HG03175 (cell line): ENCODE results near the gene EML6.
"Not testable (repeated sequence)": the region's sequence is repeated elsewhere in the genome, so short reads cannot be mapped to it uniquely, and the experiment has no call there.

Source experiments
- ATAC-seq: cut with Tn5 transposase; IDR thresholded peaks from one replicate; pipeline ENCODE4 v1.9.1; 2021; ENCODE audit warnings: mild to moderate bottlenecking, moderate library complexity; ENCODE audit not compliant: unreplicated experiment

Gene EML6

GRCh38 chr2:54979321-54980044 lies 256.0 kb downstream of the EML6 start:
- no peak for ATAC-seq

DNA sequence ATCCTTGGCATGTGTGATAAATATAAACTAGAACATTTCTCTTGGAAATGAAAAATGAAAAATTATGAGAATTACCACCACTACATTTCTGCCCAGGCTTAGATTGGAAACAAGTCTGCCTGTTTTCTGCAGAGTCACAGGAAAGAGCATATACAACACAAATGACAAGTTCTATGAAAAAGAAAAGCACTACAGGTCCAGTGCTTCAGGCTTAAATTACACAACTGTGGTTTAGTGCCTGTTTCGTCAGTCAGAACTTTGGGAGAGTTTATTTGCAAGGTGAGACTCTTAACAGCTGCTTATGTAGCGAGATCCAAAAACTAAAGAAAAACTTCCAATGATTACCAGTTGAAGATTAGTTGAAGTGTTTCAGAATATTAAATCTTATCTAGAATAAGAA lies 257.9 kb downstream of the EML6 start:
- ATAC-seq, result no peak

- ATAC-seq, result no peak
Measured at GRCh38 chr2:54983345-54984220, 260.1 kb downstream of the EML6 start.

- ATAC-seq, result no peak
Measured at GRCh38 chr2:54984476-54984875, 261.0 kb downstream of the EML6 start.

- ATAC-seq, result no peak
Measured at GRCh38 chr2:54986264-54986663, 262.8 kb downstream of the EML6 start.

- no peak for ATAC-seq
Measured at GRCh38 chr2:54988612-54989011, 265.1 kb downstream of the EML6 start.

DNA sequence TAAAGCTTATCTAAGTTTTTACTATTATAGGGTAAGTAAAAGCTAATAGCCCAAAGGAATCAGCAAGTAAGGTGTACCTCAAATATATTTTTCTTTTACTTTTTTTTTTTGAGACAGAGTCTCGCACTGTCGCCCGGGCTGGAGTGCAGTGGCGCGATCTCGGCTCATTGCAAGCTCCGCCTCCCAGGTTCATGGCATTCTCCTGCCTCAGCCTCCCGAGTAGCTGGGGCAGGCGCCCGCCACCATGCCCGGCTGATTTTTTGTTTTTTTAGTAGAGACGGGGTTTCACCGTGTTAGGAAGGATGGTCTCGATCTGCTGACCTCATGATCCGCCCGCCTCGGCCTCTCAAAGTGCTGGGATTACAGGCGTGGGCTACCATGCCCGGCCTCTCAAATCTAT lies 267.2 kb downstream of the EML6 start:
- not testable (repeated sequence) for ATAC-seq

DNA sequence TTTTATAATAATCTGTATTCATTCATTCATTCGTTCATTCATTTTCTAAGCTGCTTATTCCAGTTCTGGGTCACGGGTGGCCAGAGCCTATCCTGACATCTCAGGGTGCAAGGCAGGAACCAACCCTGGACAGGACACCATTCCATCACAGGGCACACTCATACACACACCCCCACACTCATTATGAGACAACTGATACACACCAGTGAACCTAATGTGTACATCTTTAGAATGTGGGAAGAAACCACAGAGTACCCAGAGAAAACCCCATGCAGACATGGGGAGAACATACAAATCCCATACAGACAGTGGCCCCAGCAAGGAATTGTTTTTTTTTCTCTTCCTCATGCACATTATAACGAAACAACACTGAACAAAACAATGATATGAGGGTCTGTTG lies 272.1 kb downstream of the EML6 start:
- ATAC-seq, result no peak

DNA sequence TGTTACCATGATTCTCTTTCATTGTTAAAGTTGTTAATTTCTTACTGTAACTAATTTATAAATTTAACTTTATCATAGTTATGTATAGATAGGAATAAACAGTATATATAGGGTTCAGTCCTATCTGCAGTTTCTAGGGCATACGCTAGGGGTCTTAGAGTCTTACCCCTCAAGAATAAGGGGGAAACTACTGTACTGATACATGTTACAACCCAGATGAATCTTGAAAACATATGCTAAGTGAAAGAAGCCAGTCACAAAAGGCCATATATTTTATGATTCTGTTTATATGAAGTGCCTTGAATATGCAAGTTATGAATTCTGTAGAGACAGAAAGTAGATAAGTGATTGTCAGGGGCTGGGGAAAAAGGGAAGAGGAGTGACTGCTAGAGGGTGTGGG lies 274.4 kb downstream of the EML6 start:
- ATAC-seq, result no peak

GRCh38 chr2:54999182-54999581 lies 275.7 kb downstream of the EML6 start:
- ATAC-seq, result no peak

GRCh38 chr2:55000341-55000740 lies 276.9 kb downstream of the EML6 start:
- ATAC-seq, result no peak

DNA sequence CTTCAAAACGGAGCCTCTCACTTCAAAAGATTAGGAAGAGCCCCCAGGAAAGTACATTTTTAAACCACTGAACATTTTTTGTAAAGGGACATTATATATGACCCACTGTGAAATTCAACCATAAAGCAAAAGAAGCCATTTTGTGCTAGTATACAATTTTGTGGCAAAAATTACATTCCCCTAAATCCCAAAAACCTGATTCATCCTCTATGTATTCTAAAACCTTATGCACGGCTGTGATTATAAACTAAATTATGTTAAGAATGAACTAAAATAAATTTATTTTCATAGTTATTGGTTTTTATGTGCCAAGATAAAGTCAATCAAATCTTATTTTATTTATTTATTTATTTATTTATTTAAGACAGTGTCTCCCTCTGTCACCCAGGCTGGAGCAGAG lies 278.3 kb downstream of the EML6 start:
- ATAC-seq, result no peak

DNA sequence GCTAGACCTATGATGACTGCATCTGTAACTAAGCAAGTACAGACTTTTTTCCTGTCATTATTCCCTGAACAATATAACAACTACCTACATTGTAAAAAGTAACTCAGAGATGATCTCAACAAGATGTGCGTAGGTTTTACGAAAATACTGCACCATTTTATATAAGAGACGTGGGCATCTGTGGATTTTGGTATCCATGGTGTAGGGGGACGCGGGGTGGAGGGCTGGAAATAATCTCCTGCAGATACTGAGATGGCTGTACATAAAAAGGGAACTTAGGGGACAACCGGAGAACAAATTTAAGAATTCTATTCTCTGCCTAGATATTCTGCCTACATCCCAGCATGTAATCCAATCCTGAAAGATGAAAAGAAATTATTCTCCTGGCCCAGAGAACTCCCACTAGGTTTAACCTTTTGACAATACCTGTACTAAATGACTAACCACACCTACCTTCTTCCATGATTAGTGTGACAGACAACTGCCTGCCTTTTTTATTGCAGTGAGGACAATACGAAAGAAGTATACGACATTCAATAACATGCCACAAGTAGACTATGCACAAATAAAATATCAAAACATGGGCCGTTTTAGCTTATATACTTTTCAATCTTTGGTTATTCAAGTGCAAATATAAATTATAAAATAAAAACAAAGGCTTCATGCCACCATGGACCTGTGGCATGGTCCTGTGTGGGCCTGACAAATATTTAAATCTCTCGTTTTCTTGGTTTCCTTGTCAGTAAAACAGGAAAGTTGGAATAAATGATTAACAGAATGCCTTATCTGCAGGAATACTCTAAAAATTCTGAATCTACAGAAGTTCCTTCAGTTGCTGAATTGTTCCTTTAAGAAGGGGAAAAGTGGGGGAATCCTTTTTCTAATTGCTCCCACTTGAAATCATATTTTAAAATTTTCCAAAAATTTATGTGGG lies 280.5 kb downstream of the EML6 start:
- ATAC-seq, result no peak

- no peak for ATAC-seq
Measured at GRCh38 chr2:55006306-55006705, 282.8 kb downstream of the EML6 start.

- peak; percentile 15 for ATAC-seq
Measured at GRCh38 chr2:55009277-55010060, 286.0 kb downstream of the EML6 start.

DNA sequence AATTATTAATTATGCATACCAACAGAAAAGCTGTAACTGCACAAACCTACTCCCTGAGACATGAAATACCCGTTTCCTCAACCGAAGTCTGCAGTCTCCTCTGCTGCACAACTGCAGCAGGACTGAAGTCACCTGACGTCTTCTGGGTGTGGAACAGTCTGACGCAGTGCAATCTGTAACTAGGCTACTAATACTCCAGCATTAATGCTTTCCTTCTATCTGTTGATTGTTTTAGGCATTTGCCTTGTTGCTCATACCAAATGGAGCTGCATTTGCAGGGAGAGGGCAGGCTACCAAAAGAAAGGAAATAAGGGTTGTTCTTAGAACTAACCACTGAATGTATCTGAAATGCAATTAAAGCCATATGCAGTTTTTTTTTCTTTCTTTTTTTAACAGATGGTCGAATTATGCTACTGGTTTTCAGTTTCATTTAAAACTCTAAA lies 286.7 kb downstream of the EML6 start:
- peak; percentile 92 for ATAC-seq

DNA sequence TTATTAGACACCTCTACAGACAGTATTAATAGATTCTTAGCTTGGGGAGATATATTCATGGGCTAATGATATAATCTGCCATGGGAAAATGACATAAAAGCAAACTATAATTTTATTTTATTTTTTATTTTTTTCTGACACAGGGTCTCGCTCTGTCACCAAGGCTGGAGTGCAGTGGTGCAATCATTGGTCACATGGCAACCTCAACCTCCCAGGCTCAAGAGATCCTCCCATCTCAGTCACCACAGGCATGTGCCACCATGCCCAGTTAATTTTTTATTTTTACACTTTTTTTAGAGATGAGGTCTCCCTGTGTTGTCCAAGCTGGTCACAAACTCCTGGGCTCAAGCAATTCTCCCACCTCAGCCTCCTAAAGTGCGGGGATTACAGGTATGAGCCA lies 287.5 kb downstream of the EML6 start:
- peak; percentile 33 for ATAC-seq

- no peak for ATAC-seq
Measured at GRCh38 chr2:55011831-55012671, 288.6 kb downstream of the EML6 start.
